Gastrocnemius medialis (tissue), 4 donors: ENCODE measurements around the gene AMH.

Experiments
- CTCF ChIP-seq, 5 experiments: fragments of 450-650 bp in 3 of 5; fragments of 200-600 bp in 2 of 5; sonication (generic) in 2 of 5; IDR thresholded peaks in 4 of 5; conservative IDR thresholded peaks in 1 of 5; 1 replicate in 4 of 5; 2 replicates in 1 of 5; pipeline ENCODE4 v1.5.1; 2016 to 2019; ENCODE audit warnings: antibody characterized with exemption in 5 of 5, mild to moderate bottlenecking in 3 of 5, moderate library complexity in 3 of 5
- POLR2A ChIP-seq, 2 donors: fragments of 450-650 bp; IDR thresholded peaks; one replicate each; pipeline ENCODE4 v1.6.1; 2017; ENCODE audit warnings: antibody characterized with exemption in 2 of 2, mild to moderate bottlenecking in 2 of 2, moderate library complexity in 2 of 2

- TF ChIP-seq CTCF (IDR thresholded peaks at IDR 0.05 in 4 of 5, conservative IDR thresholded peaks at IDR 0.05 in 1 of 5) (no peak), POLR2A (IDR thresholded peaks at IDR 0.05) (no peak)
Measured at GRCh38 chr19:2232286-2233151, 16.6 kb upstream of the AMH start.
